ENCODE measurements around the gene SULT1A1. TPM values are rescaled to one million over a fixed set of nuclear protein-coding genes. Genes with fewer than 3 reads are reported as not detected.

SULT1A1 gene
- total and polyA plus RNA-seq, 3 experiments from 2014 or later, result 5.9 to 7.4 (median 7.3) TPM

Other genes with a start within 250 kb of the SULT1A1 start
- gene NPIPB6, start 246.5 kb downstream of the SULT1A1 start, total RNA-seq, result 1 to 10 TPM in 1 of 2 experiments, not detected in 1; 1.1 TPM
- 0.28 TPM for gene NPIPB6, start 246.5 kb downstream of the SULT1A1 start, polyA plus RNA-seq
- 10 to 100 TPM; 55.0 to 66.5 TPM for gene EIF3CL, start 206.2 kb downstream of the SULT1A1 start, total RNA-seq
- gene EIF3CL, start 206.2 kb downstream of the SULT1A1 start, polyA plus RNA-seq, result 30.8 TPM
- gene NPIPB7, start 137.7 kb downstream of the SULT1A1 start, total RNA-seq, result not detected
- gene NPIPB7, start 137.7 kb downstream of the SULT1A1 start, polyA plus RNA-seq, result not detected
- 10 to 100 TPM; 32.5 to 38.2 TPM for gene CLN3, start 118.0 kb downstream of the SULT1A1 start, total RNA-seq
- 36.1 TPM for gene CLN3, start 118.0 kb downstream of the SULT1A1 start, polyA plus RNA-seq
- 1 to 10 TPM; 7.7 to 8.0 TPM for gene APOBR, start 115.4 kb downstream of the SULT1A1 start, total RNA-seq
- gene APOBR, start 115.4 kb downstream of the SULT1A1 start, polyA plus RNA-seq, result 4.9 TPM
- gene IL27, start 103.2 kb downstream of the SULT1A1 start, total RNA-seq, result not detected
- not detected for gene IL27, start 103.2 kb downstream of the SULT1A1 start, polyA plus RNA-seq
- not detected for gene NUPR1, start 71.1 kb downstream of the SULT1A1 start, total RNA-seq
- not detected for gene NUPR1, start 71.1 kb downstream of the SULT1A1 start, polyA plus RNA-seq
- gene SGF29, start 56.1 kb downstream of the SULT1A1 start, total RNA-seq, result 10 to 100 TPM; 37.9 to 39.8 TPM
- 56.9 TPM for gene SGF29, start 56.1 kb downstream of the SULT1A1 start, polyA plus RNA-seq
- gene SULT1A2, start 13.0 kb downstream of the SULT1A1 start, total RNA-seq, result under 1 TPM; 0.29 to 0.46 TPM
- gene SULT1A2, start 13.0 kb downstream of the SULT1A1 start, polyA plus RNA-seq, result not detected
- gene NPIPB8, start 28.0 kb upstream of the SULT1A1 start, total RNA-seq, result 1 to 10 TPM; 1.3 to 1.4 TPM
- 0.60 TPM for gene NPIPB8, start 28.0 kb upstream of the SULT1A1 start, polyA plus RNA-seq
- gene EIF3C, start 101.4 kb upstream of the SULT1A1 start, total RNA-seq, result 100 to 1,000 TPM; 701 to 733 TPM
- gene EIF3C, start 101.4 kb upstream of the SULT1A1 start, polyA plus RNA-seq, result 300 TPM
- 1 to 10 TPM; 1.2 to 2.8 TPM for gene NPIPB9, start 141.7 kb upstream of the SULT1A1 start, total RNA-seq
- not detected for gene NPIPB9, start 141.7 kb upstream of the SULT1A1 start, polyA plus RNA-seq
- 100 to 1,000 TPM; 266 to 267 TPM for gene ATXN2L, start 213.0 kb upstream of the SULT1A1 start, total RNA-seq
- gene ATXN2L, start 213.0 kb upstream of the SULT1A1 start, polyA plus RNA-seq, result 31.0 TPM
- gene TUFM, start 236.3 kb upstream of the SULT1A1 start, total RNA-seq, result 100 to 1,000 TPM; 320 to 347 TPM
- 146 TPM for gene TUFM, start 236.3 kb upstream of the SULT1A1 start, polyA plus RNA-seq

Data from CD8-positive, alpha-beta memory T cell (primary cell).